K562 (cell line): ENCODE data around the gene PLCB1. TPM values are rescaled to one million over a fixed set of nuclear protein-coding genes. Genes with fewer than 3 reads are reported as not detected.

Source experiments
- ATAC-seq: fragments of 200-7000 bp; cut with Tn5 transposase; 3 replicates; pipeline ENCODE4 v1.9.1; 2020; ENCODE audit warnings: moderate library complexity
- BruUV-seq: library from RNA; stranded (reverse); fragments of 400-500 nt; replicated peaks from 2 replicates; lab custom pipeline; 2021; lab: Mats Ljungman, UMichigan
- CTCF ChIA-PET: fragments of 300-600 bp; formaldehyde crosslinking; extraction: SDS; loops from one replicate; lab custom pipeline; 2021; ENCODE audit warnings: low intra/inter-chr PET ratio; lab: Yijun Ruan, JAX
- POLR2A ChIA-PET: fragments of 300-600, 350-650 bp; sonication (Branson Sonifier 250); formaldehyde crosslinking; extraction: SDS; loops from one replicate; lab custom pipeline; 2021; ENCODE audit warnings: antibody characterized with exemption, inconsistent platforms; lab: Yijun Ruan, JAX
- DNase-seq, 4 experiments: peaks; one replicate each; pipeline versions ENCODE4 v3.0.0 to v3.0.0-alpha.2; 2011 to 2018; ENCODE audit warnings: low spot score in 3 of 4, mixed read lengths in 3 of 4; ENCODE audit errors: extremely low read depth in 1 of 4
- FAIRE-seq: peaks from 2 replicates; lab custom pipeline; 2011; peaks lifted over from hg19 to GRCh38; lab: Jason Lieb, UNC
- H2AFZ ChIP-seq: 2 replicates; pipeline ENCODE4 v1.6.0; 2011; ENCODE audit warnings: low read depth, low read length, control low read depth, inconsistent platforms
- H3K27ac ChIP-seq: fragments of 200-600 bp; 3 replicates; pipeline ENCODE4 v1.8.0; 2011; ENCODE audit warnings: low read depth, mild to moderate bottlenecking, control low read depth, inconsistent platforms, low read length, moderate library complexity, mixed read lengths; ENCODE audit errors: extremely low read depth
- H3K27me3 ChIP-seq, 2 experiments: fragments of 300-600 bp in 1 of 2; 2 replicates in 1 of 2; 3 replicates in 1 of 2; pipeline versions ENCODE4 v1.6.0 to v1.8.0; 2011; ENCODE audit warnings: inconsistent platforms in 2 of 2, low read length in 2 of 2, mild to moderate bottlenecking in 1 of 2, mixed read lengths in 1 of 2, moderate library complexity in 1 of 2; ENCODE audit not compliant: control insufficient read depth in 2 of 2, insufficient read depth in 2 of 2
- H3K36me3 ChIP-seq: fragments of 300-600 bp; 3 replicates; pipeline ENCODE4 v1.8.0; 2011; ENCODE audit warnings: mild to moderate bottlenecking, low read length, inconsistent platforms; ENCODE audit not compliant: control insufficient read depth, insufficient read depth
- H3K4me1 ChIP-seq, 2 experiments: fragments of 200-600 bp in 1 of 2; replicated peaks in 1 of 2; 2 replicates in 1 of 2; 3 replicates in 1 of 2; pipeline versions ENCODE4 v1.5.1 to v1.8.0; 2011; ENCODE audit warnings: inconsistent platforms in 2 of 2, low read length in 2 of 2, mild to moderate bottlenecking in 1 of 2, mixed read lengths in 1 of 2, moderate library complexity in 1 of 2; ENCODE audit not compliant: control insufficient read depth in 2 of 2, insufficient read depth in 2 of 2
- H3K4me2 ChIP-seq: 2 replicates; pipeline ENCODE4 v1.6.1; 2011; ENCODE audit warnings: low read length, control low read depth, inconsistent platforms, mixed read lengths; ENCODE audit not compliant: insufficient read depth
- H3K4me3 ChIP-seq: fragments of 200-600 bp; sonication (generic), shearing (Covaris generic); 2 replicates; pipeline ENCODE4 v1.5.1; 2016; ENCODE audit warnings: control low read depth, inconsistent platforms
- H3K79me2 ChIP-seq: fragments of 200-600 bp; 3 replicates; pipeline ENCODE4 v1.8.0; 2011; ENCODE audit warnings: low read length, inconsistent platforms; ENCODE audit not compliant: control insufficient read depth, insufficient read depth
- H3K9ac ChIP-seq, 2 experiments: 2 replicates each; pipeline versions ENCODE4 v1.6.0 to v1.6.1; 2011; ENCODE audit warnings: low read depth in 2 of 2, low read length in 2 of 2, control low read depth in 1 of 2, inconsistent platforms in 1 of 2, mild to moderate bottlenecking in 1 of 2, mixed read lengths in 1 of 2; ENCODE audit not compliant: insufficient read depth in 1 of 2
- H3K9me1 ChIP-seq: one replicate; pipeline ENCODE4 v1.6.0; 2011; ENCODE audit warnings: inconsistent platforms, mild to moderate bottlenecking, low read length, moderate library complexity; ENCODE audit not compliant: control insufficient read depth, insufficient read depth
- H3K9me3 ChIP-seq: replicated peaks from 2 replicates; pipeline ENCODE4 v1.5.1; 2011; ENCODE audit warnings: low read depth, low read length, inconsistent platforms; ENCODE audit not compliant: control insufficient read depth, insufficient read depth
- H4K20me1 ChIP-seq: replicated peaks from 2 replicates; pipeline ENCODE4 v1.6.1; 2011; ENCODE audit warnings: low read length, inconsistent platforms, mixed read lengths; ENCODE audit not compliant: control insufficient read depth, insufficient read depth
- ARHGAP35 ChIP-seq: fragments of 450-650 bp; IDR thresholded peaks from 2 replicates; pipeline ENCODE4 v1.6.1; 2018; ENCODE audit not compliant: partially characterized antibody
- ARID2 ChIP-seq: fragments of 450-650 bp; IDR thresholded peaks from 2 replicates; pipeline ENCODE4 v1.6.1; 2017; ENCODE audit warnings: antibody characterized with exemption, mild to moderate bottlenecking
- CGGBP1 ChIP-seq: fragments of 250-450 bp; sonication (Bioruptor Pico); IDR thresholded peaks from 2 replicates; pipeline ENCODE4 v1.9.0; 2021; ENCODE audit warnings: mild to moderate bottlenecking
- CHD1 ChIP-seq: fragments of 200-600 bp; sonication (generic); IDR thresholded peaks from one replicate; pipeline ENCODE4 v1.6.1; 2012; ENCODE audit warnings: mild to moderate bottlenecking, moderate library complexity, low read length, inconsistent platforms
- CREB3L1 ChIP-seq: fragments of 450-650 bp; IDR thresholded peaks from 2 replicates; pipeline ENCODE4 v1.6.1; 2014; ENCODE audit warnings: low read depth, mild to moderate bottlenecking, moderate library complexity, borderline replicate concordance
- CREB5 ChIP-seq: fragments of 250-450 bp; sonication (Bioruptor Pico); IDR thresholded peaks from 2 replicates; pipeline ENCODE4 v1.5.0; 2020; ENCODE audit warnings: mild to moderate bottlenecking
- HLTF ChIP-seq: fragments of 450-650 bp; IDR thresholded peaks from 2 replicates; pipeline ENCODE4 v1.6.1; 2016
- HNRNPK ChIP-seq: fragments of 200-400 bp; formaldehyde crosslinking; IDR thresholded peaks from one replicate; pipeline ENCODE4 v1.6.1; 2018; ENCODE audit warnings: mild to moderate bottlenecking, low read depth, low read length; ENCODE audit not compliant: poor library complexity, severe bottlenecking
- MXD1 ChIP-seq: fragments of 250-450 bp; sonication (Bioruptor Pico); IDR thresholded peaks from 2 replicates; pipeline ENCODE4 v1.8.0; 2021; ENCODE audit warnings: borderline replicate concordance, mild to moderate bottlenecking, moderate library complexity; ENCODE audit not compliant: poor library complexity, severe bottlenecking
- NCOR1 ChIP-seq: fragments of 450-650 bp; IDR thresholded peaks from 2 replicates; pipeline ENCODE4 v1.6.1; 2016; ENCODE audit warnings: mild to moderate bottlenecking, moderate library complexity
- POLR2AphosphoS5 ChIP-seq: IDR thresholded peaks from 2 replicates; pipeline ENCODE4 v1.6.1; 2011; ENCODE audit warnings: mild to moderate bottlenecking, low read depth, low read length, moderate library complexity; ENCODE audit not compliant: control insufficient read depth, insufficient read depth
- PPARD ChIP-seq: fragments of 250-450 bp; sonication (Bioruptor Pico); IDR thresholded peaks from 2 replicates; pipeline ENCODE4 v1.8.0; 2022; ENCODE audit warnings: inconsistent platforms, mild to moderate bottlenecking, moderate library complexity
- SIX5 ChIP-seq, 2 experiments: IDR thresholded peaks; 2 replicates each; pipeline ENCODE4 v1.6.1; 2011; ENCODE audit warnings: low read length in 2 of 2, borderline replicate concordance in 1 of 2, low read depth in 1 of 2, mild to moderate bottlenecking in 1 of 2, moderate library complexity in 1 of 2; ENCODE audit not compliant: insufficient read depth in 1 of 2
- SRSF1 ChIP-seq: fragments of 200-400 bp; formaldehyde crosslinking; IDR thresholded peaks from 2 replicates; pipeline ENCODE4 v1.6.1; 2017; ENCODE audit warnings: mild to moderate bottlenecking, low read depth, low read length, moderate library complexity
- XRCC5 ChIP-seq: fragments of 200-400 bp; formaldehyde crosslinking; IDR thresholded peaks from 2 replicates; pipeline ENCODE4 v1.6.1; 2017; ENCODE audit warnings: low read depth, mild to moderate bottlenecking, low read length
- ZBTB7A ChIP-seq: IDR thresholded peaks from 2 replicates; pipeline ENCODE4 v1.6.1; 2011; ENCODE audit warnings: low read depth, mild to moderate bottlenecking, low read length, moderate library complexity, borderline replicate concordance; ENCODE audit not compliant: control insufficient read depth
- ZFX ChIP-seq: sonication (generic); formaldehyde crosslinking; IDR thresholded peaks from 2 replicates; pipeline ENCODE4 v1.8.0; 2022; ENCODE audit warnings: mild to moderate bottlenecking, missing genetic modification reagents, moderate library complexity
- ZNF398 ChIP-seq: fragments of 250-450 bp; sonication (Bioruptor Pico); IDR thresholded peaks from 2 replicates; pipeline ENCODE4 v1.8.0; 2021; ENCODE audit warnings: moderate library complexity, mild to moderate bottlenecking, inconsistent platforms
- WGBS: fragments of 100-300 bp; shearing (Covaris generic); methylation state at CpG from one replicate; pipeline ENCODE4 v1.1.6; 2016; ENCODE audit warnings: low coverage, mixed read lengths; ENCODE audit not compliant: insufficient coverage; ENCODE audit errors: missing lambda C conversion rate; 5-methylcytosine and 5-hydroxymethylcytosine counted together
- in situ Hi-C: fragments of 300-500 bp; cut with MboI; formaldehyde crosslinking; loops from 4 replicates; pipeline ENCODE4 v1.15.0; 2018; ENCODE audit warnings: inconsistent platforms, mixed read lengths
- intact Hi-C: fragments of 100-400 bp; cut with micrococcal nuclease; formaldehyde crosslinking; loops from 2 replicates; pipeline ENCODE4 v1.14.2; 2022
- polyA plus RNA-seq, 8 experiments: library from polyadenylated mRNA; depleted of rRNA in 4 of 8; stranded (reverse) in 5 of 8; unstranded in 3 of 8; fragments of >200 nt; fragmentation: Nextera tagmentation in 2 of 8; fragmentation: Illumina TruSeq in 1 of 8; extraction: Ambion mirVana in 2 of 8; extraction: Trizol in 1 of 8; gene quantifications; 2 replicates each; pipeline versions ENCODE4 v1.2.1 to v1.2.3, GENCODE V29; 2011 to 2014; ENCODE audit warnings: inconsistent platforms in 1 of 8, missing spikeins in 1 of 8
- total RNA-seq, 7 experiments: library from RNA; depleted of rRNA in 6 of 7; stranded (reverse); fragments of >200 nt in 6 of 7; fragmentation: Illumina TruSeq in 2 of 7; extraction: Trizol in 2 of 7; gene quantifications; 2 replicates each; pipeline versions ENCODE4 v1.2.1 to v1.2.3, GENCODE V29; 2011 to 2021; ENCODE audit warnings: low replicate concordance in 1 of 7

The PLCB1 gene
- total and polyA plus RNA-seq, 9 of the 15 experiments (the other 6 are each of a cell fraction or from before 2014, with no cell fraction given), result 0.34 to 3.1 (median 1.3) TPM

GRCh38 chr20:8326191-8326590 lies 194.1 kb downstream of the PLCB1 start:
- Histone ChIP-seq H3K27me3 (no peaks in the 10 kb centered on the region), H3K36me3 (no peaks in the 10 kb centered on the region), H3K9me3 (no peaks in the 10 kb centered on the region), H3K4me2 (no peak overlapping the region), H3K27ac (no peak overlapping the region), H4K20me1 (no peaks in the 10 kb centered on the region), H3K4me3 (no peak overlapping the region), H3K9ac (no peak overlapping the region), H3K4me1 (no peaks in the 10 kb centered on the region), H3K79me2 (no peaks in the 10 kb centered on the region), H3K9me1 (no peaks in the 10 kb centered on the region), H2AFZ (no peak overlapping the region)
- no peak for ATAC-seq
- ChIA-PET POLR2A (no interaction called here), CTCF (no interaction called here)
- no TSS peak for BruUV-seq
- no peak for FAIRE-seq
- WGBS, result 0% methylated on average over 2 of the region's 3 CpGs
- intact Hi-C loops, result no loop called here
- TF ChIP-seq ZBTB7A (no peak), SIX5 (IDR thresholded peaks at IDR 0.05; ENCODE audit: borderline replicate concordance in 1 of 2, insufficient read depth in 1 of 2, low read depth in 1 of 2, low read length in 2 of 2) (no peak), ZNF398 (CRISPR knock-in tag) (no peak), ZFX (CRISPR knock-in tag) (no peak), CREB3L1 (no peak), PPARD (no peak), HLTF (no peak), ARID2 (no peak), CGGBP1 (CRISPR knock-in tag) (no peak), HNRNPK (no peak), CREB5 (CRISPR knock-in tag) (no peak), ARHGAP35 (no peak), POLR2AphosphoS5 (no peak), CHD1 (no peak), MXD1 (CRISPR knock-in tag) (no peak), SRSF1 (no peak), XRCC5 (no peak), NCOR1 (no peak)
- DNase-seq, result no peak
- in situ Hi-C loops, result no loop called here
